Mesendoderm (in vitro differentiated cells): ENCODE measurements around the gene HLA-DRB1.

ENCODE experiments used
- DNase-seq: peaks from one replicate; pipeline ENCODE4 v3.0.0; 2013
- H2AK5ac ChIP-seq: 2 replicates; pipeline ENCODE4 v1.6.1; 2013; ENCODE audit warnings: low read length, inconsistent platforms
- H2BK120ac ChIP-seq: 2 replicates; pipeline ENCODE4 v1.6.1; 2013; ENCODE audit warnings: low read depth, mild to moderate bottlenecking, low read length, moderate library complexity, mixed read lengths
- H2BK15ac ChIP-seq: replicated peaks from 2 replicates; pipeline ENCODE4 v1.6.1; 2013; ENCODE audit warnings: low read depth, mild to moderate bottlenecking, moderate library complexity
- H2BK5ac ChIP-seq: 2 replicates; pipeline ENCODE4 v1.6.1; 2013; ENCODE audit warnings: low read length, inconsistent platforms
- H3K18ac ChIP-seq: 2 replicates; pipeline ENCODE4 v1.6.1; 2013; ENCODE audit warnings: mild to moderate bottlenecking, low read length, mixed read lengths
- H3K23ac ChIP-seq: one replicate; pipeline ENCODE4 v1.6.1; 2013; ENCODE audit warnings: low read length
- H3K27ac ChIP-seq: 2 replicates; pipeline ENCODE4 v1.5.1; 2013; ENCODE audit warnings: low read depth, mild to moderate bottlenecking, inconsistent platforms, low read length, moderate library complexity
- H3K27me3 ChIP-seq: 2 replicates; pipeline ENCODE4 v1.6.1; 2013; ENCODE audit warnings: low read length, control low read depth, mild to moderate bottlenecking, inconsistent platforms; ENCODE audit not compliant: insufficient read depth, poor library complexity
- H3K36me3 ChIP-seq: 2 replicates; pipeline ENCODE4 v1.6.1; 2013; ENCODE audit warnings: low read length, inconsistent platforms; ENCODE audit not compliant: control insufficient read depth, insufficient read depth
- H3K4ac ChIP-seq: one replicate; pipeline ENCODE4 v1.6.1; 2013; ENCODE audit warnings: low read depth, mild to moderate bottlenecking, low read length, moderate library complexity
- H3K4me1 ChIP-seq: 2 replicates; pipeline ENCODE4 v1.6.1; 2013; ENCODE audit warnings: low read depth, low read length, inconsistent platforms; ENCODE audit not compliant: control insufficient read depth
- H3K4me2 ChIP-seq: 2 replicates; pipeline ENCODE4 v1.6.1; 2013; ENCODE audit warnings: low read length
- H3K4me3 ChIP-seq: 2 replicates; pipeline ENCODE4 v1.5.1; 2013; ENCODE audit warnings: mild to moderate bottlenecking, low read length
- H3K56ac ChIP-seq: one replicate; pipeline ENCODE4 v1.6.1; 2013; ENCODE audit warnings: low read length
- H3K79me1 ChIP-seq: 2 replicates; pipeline ENCODE4 v1.6.1; 2013; ENCODE audit warnings: low read length, inconsistent platforms
- H3K79me2 ChIP-seq: 2 replicates; pipeline ENCODE4 v1.6.1; 2013; ENCODE audit warnings: mild to moderate bottlenecking, low read length; ENCODE audit not compliant: control insufficient read depth, insufficient read depth
- H3K9ac ChIP-seq: 2 replicates; pipeline ENCODE4 v1.6.1; 2013; ENCODE audit warnings: low read length, inconsistent platforms
- H4K5ac ChIP-seq: one replicate; pipeline ENCODE4 v1.6.1; 2013; ENCODE audit warnings: low read length
- H4K8ac ChIP-seq: one replicate; pipeline ENCODE4 v1.6.1; 2013; ENCODE audit warnings: low read depth, mild to moderate bottlenecking, control low read depth, low read length, moderate library complexity
- WGBS: extraction: QIAGEN DNeasy Blood & Tissue Kit; methylation state at CpG from one replicate; pipeline ENCODE4 v1.1.7; 2013; ENCODE audit warnings: low lambda C conversion rate, missing lambda C conversion rate; ENCODE audit not compliant: insufficient coverage; ENCODE audit errors: extremely low coverage; 5-methylcytosine and 5-hydroxymethylcytosine counted together

Gene HLA-DRB1

GRCh38 chr6:32622545-32623401, 33.1 kb upstream of the HLA-DRB1 start:
- WGBS, result no CpG with 5 or more reads among the region's 1 CpG
- peak; percentile 78 for DNase-seq
- no peak overlapping the region for H3K27ac ChIP-seq

GRCh38 chr6:32621372-32621771, 31.7 kb upstream of the HLA-DRB1 start:
- no peaks in the 10 kb centered on the region for H3K4me1 ChIP-seq
- H3K27ac ChIP-seq, result no peak overlapping the region
- H4K5ac ChIP-seq, result no peak overlapping the region
- no peaks in the 10 kb centered on the region for H3K79me1 ChIP-seq
- no peaks in the 10 kb centered on the region for H3K36me3 ChIP-seq
- H3K4me2 ChIP-seq, result no peak overlapping the region
- WGBS, result no CpG with 5 or more reads among the region's 3 CpGs
- H2BK15ac ChIP-seq, result no peak overlapping the region
- H3K23ac ChIP-seq, result no peak overlapping the region
- no peak overlapping the region for H2BK5ac ChIP-seq
- H3K18ac ChIP-seq, result no peak overlapping the region
- H3K27me3 ChIP-seq, result no peaks in the 10 kb centered on the region
- H3K9ac ChIP-seq, result no peak overlapping the region
- no peak for DNase-seq
- H2BK120ac ChIP-seq, result no peak overlapping the region
- no peak overlapping the region for H3K4ac ChIP-seq
- H3K79me2 ChIP-seq, result no peaks in the 10 kb centered on the region
- H3K56ac ChIP-seq, result no peak overlapping the region
- no peak overlapping the region for H3K4me3 ChIP-seq
- H2AK5ac ChIP-seq, result no peak overlapping the region
- no peak overlapping the region for H4K8ac ChIP-seq

More at GRCh38 chr6:32622545-32623401, 33.1 kb upstream of the HLA-DRB1 start:
- no peak overlapping the region for H3K23ac ChIP-seq
- no peak overlapping the region for H3K4ac ChIP-seq
- H3K27me3 ChIP-seq, result no peaks in the 10 kb centered on the region
- H3K56ac ChIP-seq, result no peak overlapping the region
- H2BK15ac ChIP-seq, result no peak overlapping the region
- no peaks in the 10 kb centered on the region for H3K79me2 ChIP-seq
- no peak overlapping the region for H3K4me3 ChIP-seq
- H4K5ac ChIP-seq, result no peak overlapping the region
- no peak overlapping the region for H4K8ac ChIP-seq
- no peak overlapping the region for H2BK5ac ChIP-seq
- no peak overlapping the region for H3K4me2 ChIP-seq
- H2AK5ac ChIP-seq, result no peak overlapping the region
- no peak overlapping the region for H3K9ac ChIP-seq
- no peaks in the 10 kb centered on the region for H3K4me1 ChIP-seq
- H3K36me3 ChIP-seq, result no peaks in the 10 kb centered on the region
- no peak overlapping the region for H2BK120ac ChIP-seq
- no peaks in the 10 kb centered on the region for H3K79me1 ChIP-seq
- no peak overlapping the region for H3K18ac ChIP-seq

GRCh38 chr6:32617751-32618150, 28.1 kb upstream of the HLA-DRB1 start:
- Histone ChIP-seq H2BK120ac (no peak overlapping the region), H3K27me3 (no peaks in the 10 kb centered on the region), H3K4me2 (no peak overlapping the region), H3K18ac (no peak overlapping the region), H3K4ac (no peak overlapping the region), H2AK5ac (no peak overlapping the region), H3K23ac (no peak overlapping the region), H2BK15ac (no peak overlapping the region), H3K4me1 (no peaks in the 10 kb centered on the region), H3K27ac (no peak overlapping the region), H3K4me3 (no peak overlapping the region), H3K56ac (no peak overlapping the region), H3K79me2 (no peaks in the 10 kb centered on the region), H4K8ac (no peak overlapping the region), H3K9ac (no peak overlapping the region), H3K36me3 (no peaks in the 10 kb centered on the region), H4K5ac (no peak overlapping the region), H3K79me1 (no peaks in the 10 kb centered on the region), H2BK5ac (no peak overlapping the region)
- WGBS, result no CpG with 5 or more reads among the region's 1 CpG
- DNase-seq, result no peak

GRCh38 chr6:32615885-32616532, 26.4 kb upstream of the HLA-DRB1 start:
- Histone ChIP-seq H3K4ac (no peak overlapping the region), H3K79me2 (no peaks in the 10 kb centered on the region), H3K27ac (no peak overlapping the region), H4K5ac (no peak overlapping the region), H4K8ac (no peak overlapping the region), H2AK5ac (no peak overlapping the region), H3K18ac (no peak overlapping the region), H3K4me2 (no peak overlapping the region), H3K9ac (no peak overlapping the region), H3K56ac (no peak overlapping the region), H2BK5ac (no peak overlapping the region), H3K36me3 (no peaks in the 10 kb centered on the region), H3K23ac (no peak overlapping the region), H3K4me3 (no peak overlapping the region), H3K4me1 (no peaks in the 10 kb centered on the region), H3K79me1 (no peaks in the 10 kb centered on the region), H3K27me3 (no peaks in the 10 kb centered on the region), H2BK15ac (no peak overlapping the region), H2BK120ac (no peak overlapping the region)
- DNase-seq, result no peak
- no CpG with 5 or more reads among the region's 3 CpGs for WGBS

- no peak overlapping the region for H3K9ac ChIP-seq
- H4K5ac ChIP-seq, result no peak overlapping the region
- H3K27ac ChIP-seq, result no peak overlapping the region
- no peak overlapping the region for H3K18ac ChIP-seq
- no CpG with 5 or more reads among the region's 1 CpG for WGBS
- no peaks in the 10 kb centered on the region for H3K27me3 ChIP-seq
- H2AK5ac ChIP-seq, result no peak overlapping the region
- H3K4me3 ChIP-seq, result no peak overlapping the region
- no peaks in the 10 kb centered on the region for H3K79me1 ChIP-seq
- H3K79me2 ChIP-seq, result no peaks in the 10 kb centered on the region
- no peak overlapping the region for H2BK15ac ChIP-seq
- no peaks in the 10 kb centered on the region for H3K4me1 ChIP-seq
- no peak overlapping the region for H2BK120ac ChIP-seq
- no peak overlapping the region for H3K23ac ChIP-seq
- H4K8ac ChIP-seq, result no peak overlapping the region
- H3K4ac ChIP-seq, result no peak overlapping the region
- no peak overlapping the region for H2BK5ac ChIP-seq
- peak; percentile 64 for DNase-seq
- H3K36me3 ChIP-seq, result no peaks in the 10 kb centered on the region
- no peak overlapping the region for H3K56ac ChIP-seq
- H3K4me2 ChIP-seq, result no peak overlapping the region
Observed at GRCh38 chr6:32614366-32615081, 24.9 kb upstream of the HLA-DRB1 start.
